NOMO-1 treated with dmso at 0.1 percent for 144 hours (cell line): Measurements from ENCODE around the gene CTSC.

Experiments
- DNase-seq: peaks from one replicate; lab custom pipeline; 2025; ENCODE audit not compliant: unreplicated experiment; lab: John Stamatoyannopoulos, UW

CTSC gene

DNA sequence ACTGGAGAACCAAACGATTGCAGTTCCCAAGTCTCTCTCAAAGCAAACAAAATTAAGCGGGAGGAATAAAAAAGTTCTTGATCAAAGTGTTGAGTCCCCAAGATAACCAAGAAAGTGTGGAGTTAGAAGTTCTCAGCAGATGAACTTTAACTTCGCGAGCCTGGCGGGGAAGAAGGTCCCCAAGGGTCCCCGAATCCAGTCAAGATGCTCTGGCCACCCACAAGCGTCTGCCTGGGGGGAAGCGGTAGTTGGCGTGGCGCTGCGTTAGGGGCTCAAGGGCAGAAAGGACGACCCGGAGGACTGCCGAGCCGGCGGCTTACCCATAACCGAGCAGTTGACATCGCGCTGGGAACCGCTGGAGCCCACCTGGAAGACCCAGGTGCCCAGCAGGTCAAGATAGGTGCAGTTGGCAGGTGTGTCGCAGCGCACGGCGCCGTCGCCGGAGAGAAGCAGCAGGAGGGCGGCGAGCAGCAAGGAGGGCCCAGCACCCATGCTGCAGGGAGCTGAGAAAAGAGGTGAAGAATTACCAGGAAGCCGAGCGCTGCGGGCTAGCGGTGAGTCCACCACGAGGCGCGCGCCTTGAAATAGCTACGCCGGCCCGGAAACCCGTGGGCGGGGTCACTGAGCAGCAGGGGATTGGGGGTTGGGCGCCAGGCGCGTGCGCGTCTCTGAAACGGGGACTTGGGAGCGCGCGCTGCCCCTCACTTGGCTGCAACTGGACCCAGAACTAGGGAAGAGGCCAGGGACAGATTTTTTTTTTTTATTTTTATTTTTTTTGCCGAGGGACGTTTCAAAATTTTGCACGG lies at the start of gene CTSC:
TSS of gene CTSC (minus strand) at position 556 of the 806 bp plus-strand sequence. CDS start at position 492, 64 bp downstream.
- DNase-seq = peak; percentile 82

DNA sequence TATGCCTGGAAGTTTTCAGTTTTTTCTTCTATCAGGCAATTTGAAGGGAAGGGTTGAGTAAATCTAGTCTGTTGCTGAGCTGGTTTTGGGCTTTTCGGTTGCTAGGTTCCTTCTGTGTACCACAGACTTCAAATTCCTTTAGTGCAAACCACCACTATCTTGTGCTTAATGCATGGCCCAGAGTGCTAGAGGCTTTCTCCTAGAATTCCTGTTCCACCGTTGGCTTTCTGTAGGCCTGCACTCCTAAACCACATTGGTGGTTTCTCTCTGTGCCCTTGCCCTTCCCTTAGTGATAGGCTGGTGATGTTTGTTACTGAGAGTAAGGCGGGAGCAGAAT lies 47.1 kb upstream of the CTSC start:
- DNase-seq = no peak

DNA sequence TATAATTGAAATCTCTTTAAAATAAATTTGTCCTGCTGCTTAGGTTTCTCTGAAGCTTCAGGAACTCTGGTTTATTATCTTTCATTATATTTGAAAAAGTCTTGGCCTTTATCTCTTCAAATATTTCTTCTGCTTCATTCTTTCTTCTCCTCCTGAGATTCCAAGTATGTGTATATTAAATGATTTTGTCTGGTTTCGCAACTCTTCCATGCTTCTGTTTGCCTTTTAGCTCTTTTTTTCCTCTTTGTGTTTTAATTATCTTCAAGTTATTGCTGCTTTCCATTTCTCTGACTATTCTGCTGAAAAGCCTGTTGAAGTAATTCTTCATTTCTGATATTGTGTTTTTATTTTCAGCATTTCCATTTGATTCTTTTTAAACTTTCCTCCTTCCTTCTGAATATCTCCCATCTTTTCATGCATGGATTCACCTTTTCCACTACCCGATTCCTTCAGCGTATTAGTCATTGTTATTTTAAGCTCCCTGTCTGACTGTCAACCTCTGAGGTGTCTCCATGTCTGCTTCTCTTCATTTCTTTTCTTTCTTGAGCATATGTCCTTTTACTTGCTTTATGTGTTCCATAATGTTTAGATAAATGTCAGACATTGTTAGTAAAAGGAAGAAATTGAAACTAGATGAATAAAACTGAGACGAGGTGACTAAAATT lies 46.6 kb upstream of the CTSC start:
- no peak for DNase-seq

DNA sequence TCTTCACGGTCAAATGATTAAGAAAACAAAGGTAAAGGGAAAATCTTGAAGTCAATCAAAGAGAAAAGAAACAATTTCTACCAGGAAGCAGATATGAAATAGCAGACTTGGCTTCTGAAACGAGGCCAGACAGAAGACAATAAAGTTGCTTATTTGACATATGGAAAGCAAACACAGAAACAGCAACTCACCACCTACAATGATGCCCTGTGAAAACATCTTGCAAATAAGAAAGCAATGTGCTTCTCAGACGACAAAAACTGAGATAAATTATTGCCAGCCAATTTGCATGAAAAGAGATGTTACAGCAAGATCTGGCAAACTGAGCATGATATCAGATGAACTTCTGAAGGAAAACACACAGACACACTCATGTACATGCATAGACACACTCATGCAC lies 45.9 kb upstream of the CTSC start:
- no peak for DNase-seq

DNA sequence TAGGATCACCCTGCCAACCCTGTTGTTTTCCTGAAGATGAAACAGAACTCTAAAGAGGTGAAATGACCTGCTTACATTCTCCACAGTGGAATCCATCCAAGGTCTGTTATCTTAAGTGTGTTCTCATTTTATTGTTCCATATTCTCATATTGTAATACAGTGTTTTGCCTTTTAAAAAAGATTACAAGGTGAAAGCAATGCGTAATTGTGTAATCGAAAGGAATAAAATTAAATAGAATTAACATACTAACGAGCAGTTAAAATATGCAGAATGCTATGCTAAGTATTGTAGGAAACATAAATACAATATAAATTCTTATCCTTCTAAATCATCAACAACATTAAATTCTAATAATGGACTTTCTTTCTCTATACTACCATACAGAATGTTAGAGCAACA lies 41.6 kb upstream of the CTSC start:
- DNase-seq = no peak

DNA sequence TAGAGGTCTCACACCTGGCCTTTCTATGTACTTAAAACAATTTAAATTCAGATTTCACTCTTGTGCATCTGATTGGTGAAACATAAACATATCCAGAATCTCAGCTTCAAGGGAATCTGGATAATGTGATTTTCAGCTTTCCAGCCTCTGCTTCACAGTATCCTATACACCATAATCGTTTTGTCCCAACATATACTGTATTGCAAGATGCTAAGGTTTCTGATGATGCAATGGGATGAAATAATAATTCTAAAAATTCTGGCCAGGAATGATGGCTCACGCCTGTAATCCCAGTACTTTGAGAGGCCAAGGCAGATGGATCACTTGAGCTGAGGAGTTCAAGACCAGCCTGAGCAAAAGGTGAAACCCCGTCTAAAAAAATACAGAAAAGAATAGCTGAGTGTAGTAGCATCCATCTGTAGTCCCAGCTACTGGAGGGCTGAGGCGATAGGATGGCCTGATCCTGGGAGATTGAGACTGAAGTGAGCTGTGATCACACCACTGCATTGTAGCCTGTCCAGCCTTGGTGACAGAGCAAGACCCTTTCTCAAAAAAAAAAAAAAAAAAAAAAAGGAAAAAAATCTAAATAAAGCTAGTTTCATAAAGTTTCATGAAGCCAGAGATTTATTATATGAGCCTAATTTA lies 41.0 kb upstream of the CTSC start:
- DNase-seq = no peak

DNA sequence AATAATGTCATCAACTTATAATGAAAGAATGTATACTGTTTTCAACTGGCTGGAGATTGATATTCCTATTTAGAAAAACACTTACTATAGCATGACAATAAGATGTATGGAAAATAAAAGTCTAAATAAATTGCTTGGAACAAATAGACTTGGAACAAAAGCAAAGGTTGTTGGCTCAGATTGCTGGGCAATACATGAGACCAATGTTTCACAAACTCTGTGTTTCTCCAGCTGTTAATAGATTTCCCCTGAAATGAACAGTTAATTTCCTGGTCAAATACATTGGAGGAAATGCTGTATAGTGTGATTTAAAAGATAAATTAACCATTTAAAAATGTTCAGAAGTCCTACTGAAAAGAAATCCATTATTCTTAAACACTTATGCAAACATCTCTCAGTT lies 40.1 kb upstream of the CTSC start:
- no peak for DNase-seq

DNA sequence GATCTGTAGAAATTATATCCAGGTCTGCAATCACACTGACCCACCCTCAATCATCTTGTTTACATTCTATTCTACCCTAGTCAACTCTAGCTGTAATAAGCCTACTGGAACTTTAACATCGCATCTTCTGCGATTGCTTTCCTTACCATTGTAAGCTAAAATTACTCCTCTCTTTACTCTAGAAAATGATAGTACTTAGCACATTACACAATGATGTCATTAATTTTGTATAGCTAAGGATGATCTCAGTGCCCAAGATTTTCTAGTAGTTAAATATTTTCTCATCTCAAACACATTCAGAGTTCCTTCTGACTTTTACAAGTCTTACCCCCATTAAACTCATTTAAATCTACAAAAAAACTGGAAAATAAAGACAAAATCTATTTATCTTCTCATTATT lies 39.6 kb upstream of the CTSC start:
- no peak for DNase-seq

DNA sequence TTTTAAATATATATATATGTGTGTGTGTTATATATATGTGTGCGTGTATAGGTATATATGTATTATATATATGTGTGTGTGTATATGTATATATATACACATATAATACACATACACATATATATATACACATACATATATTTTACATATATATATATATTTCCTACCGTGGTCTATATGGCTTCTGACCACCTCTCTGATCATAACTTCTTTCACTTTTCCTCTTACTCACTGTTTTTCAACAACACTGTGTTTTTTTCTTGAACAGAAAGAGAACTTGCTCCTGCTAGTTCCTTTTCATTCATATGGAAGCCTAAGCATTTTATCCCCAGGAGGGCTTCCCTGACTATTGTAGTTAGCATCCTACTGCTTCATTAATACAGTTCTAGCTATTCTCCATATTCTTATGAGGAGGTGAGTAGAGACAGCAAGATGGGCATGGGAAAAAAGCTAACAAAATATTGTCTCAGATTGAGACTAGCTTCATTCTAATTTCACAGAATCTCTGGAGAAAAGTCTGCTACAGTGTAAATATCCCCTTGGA lies 38.5 kb upstream of the CTSC start:
- DNase-seq = no peak

DNA sequence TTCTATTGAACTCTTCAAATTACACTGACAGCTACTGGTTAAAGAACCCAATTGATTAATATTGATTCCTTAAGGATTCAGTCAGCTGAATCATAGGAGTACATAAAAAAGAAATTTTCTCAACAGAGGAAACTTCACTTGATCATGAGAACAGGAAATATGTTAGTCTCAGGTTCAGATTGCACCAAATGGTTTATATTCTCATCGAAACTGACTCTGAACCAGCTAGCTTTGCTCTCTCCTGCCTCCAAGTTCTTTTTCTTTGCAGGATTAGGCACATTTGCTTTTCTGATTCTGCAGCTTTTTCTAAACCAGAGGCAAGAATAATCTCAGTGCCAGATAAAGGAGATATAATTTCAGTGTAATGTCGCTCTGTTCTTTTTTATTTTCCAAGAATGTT lies 33.2 kb upstream of the CTSC start:
- no peak for DNase-seq

DNA sequence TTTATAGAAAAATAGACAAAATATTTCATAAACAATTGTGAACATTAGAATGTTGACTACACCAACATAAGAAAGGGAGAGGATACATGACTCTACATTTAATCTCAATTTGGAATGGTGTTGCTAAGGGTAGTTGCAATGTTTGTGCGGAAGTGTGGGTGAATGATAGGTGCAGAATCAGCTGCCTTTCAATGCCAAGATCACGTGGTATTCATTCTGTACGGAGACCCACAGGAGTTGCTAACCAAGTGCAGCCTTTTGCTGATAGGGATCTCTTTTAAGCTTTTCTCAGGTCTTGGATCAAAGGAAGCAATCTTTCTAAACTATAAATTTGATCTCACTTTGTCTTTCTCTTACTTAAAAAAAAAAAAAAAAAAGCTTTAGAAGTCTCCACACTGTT lies 29.8 kb upstream of the CTSC start:
- no peak for DNase-seq

DNA sequence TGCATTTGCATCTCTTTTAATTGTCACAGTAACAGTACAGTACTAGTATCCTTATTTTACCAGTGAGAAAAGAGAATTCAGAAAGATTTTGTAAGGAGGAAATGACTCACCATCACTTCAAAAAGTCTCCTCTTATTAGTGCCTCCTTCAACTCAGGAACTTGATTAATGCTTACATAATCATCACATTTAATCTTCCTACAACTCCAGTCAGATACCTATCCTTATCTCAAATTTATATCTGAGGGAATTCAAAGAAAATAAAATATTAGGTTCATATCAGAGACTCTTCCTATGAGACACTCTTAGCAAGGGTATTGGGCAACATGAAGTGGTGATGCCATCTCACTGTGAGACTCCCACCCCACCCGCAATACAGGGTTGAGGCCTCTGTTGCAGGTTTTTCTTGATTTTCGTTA lies 26.1 kb upstream of the CTSC start:
- peak; percentile 42 for DNase-seq

DNA sequence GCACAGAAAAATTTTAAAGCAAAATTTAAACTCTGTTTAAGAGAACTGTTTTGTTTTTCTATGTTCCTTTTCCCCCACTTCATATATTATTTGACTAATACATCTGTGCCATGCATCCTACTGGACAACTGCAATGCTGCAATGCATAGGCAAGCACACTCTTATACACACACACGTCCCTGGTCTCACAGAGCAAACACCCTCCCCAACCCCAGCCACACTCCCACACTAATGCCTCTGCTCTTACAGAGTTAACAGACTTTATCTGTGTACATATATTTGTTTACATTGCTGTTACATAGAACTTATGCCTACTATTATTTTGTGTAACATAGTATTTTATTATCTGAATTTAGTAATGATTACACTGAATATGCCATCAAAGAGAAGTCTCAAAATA lies 25.5 kb upstream of the CTSC start:
- DNase-seq = no peak

DNA sequence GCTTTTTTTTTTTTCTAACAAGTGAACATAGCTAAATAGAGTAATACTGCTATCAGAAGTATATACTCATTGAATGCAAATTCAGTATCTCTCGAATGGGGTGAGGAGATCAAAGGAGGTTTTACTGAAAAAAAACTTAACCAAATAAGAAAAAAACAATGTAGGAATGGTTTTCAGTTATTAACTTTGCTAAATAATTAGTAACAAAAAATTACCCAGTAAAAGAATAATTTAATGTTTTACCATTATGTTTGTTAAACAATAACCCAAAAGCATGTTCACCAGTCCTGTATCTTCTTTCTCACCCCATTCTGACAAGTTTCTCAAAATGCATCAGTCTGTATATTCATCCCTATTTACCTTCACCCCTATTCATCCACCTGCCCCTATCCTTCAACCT lies 22.6 kb upstream of the CTSC start:
- DNase-seq = no peak

DNA sequence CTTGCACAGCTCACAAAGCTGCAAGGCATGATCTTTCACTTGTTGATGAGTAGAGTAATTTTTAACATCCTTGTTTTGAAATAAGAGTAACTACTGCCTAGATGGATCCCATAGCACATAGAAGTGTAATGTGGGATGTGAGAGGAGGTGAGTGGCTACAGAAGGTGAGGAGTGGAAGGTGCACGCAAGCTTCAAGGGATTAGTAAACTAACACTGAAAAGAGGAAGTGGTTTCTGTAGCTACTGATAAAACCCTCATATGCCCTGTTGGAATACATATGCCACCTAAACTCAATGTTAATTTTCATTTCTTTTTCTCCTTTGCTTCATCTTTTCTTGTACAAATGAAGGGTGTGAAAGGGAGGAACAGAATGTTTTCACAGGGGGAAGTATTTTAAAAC lies 22.0 kb upstream of the CTSC start:
- peak; percentile 29 for DNase-seq

DNA sequence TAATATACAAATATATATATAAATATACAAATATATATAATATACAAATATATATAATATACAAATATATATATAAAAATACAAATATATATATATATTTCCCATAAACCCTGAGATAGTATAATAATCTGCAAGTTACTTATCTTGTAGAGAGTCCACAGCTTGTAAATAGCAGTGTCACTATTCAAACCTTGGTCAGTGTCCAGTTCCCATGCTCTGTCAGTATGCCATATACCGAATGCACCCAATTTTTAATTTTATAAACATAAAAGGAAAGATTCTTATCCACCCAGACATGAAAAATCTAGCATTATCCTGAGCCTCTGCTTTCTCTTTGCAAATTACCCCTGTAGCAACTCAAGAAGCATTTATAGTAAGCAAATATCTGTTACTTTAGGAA lies 21.6 kb upstream of the CTSC start:
- DNase-seq = no peak

DNA sequence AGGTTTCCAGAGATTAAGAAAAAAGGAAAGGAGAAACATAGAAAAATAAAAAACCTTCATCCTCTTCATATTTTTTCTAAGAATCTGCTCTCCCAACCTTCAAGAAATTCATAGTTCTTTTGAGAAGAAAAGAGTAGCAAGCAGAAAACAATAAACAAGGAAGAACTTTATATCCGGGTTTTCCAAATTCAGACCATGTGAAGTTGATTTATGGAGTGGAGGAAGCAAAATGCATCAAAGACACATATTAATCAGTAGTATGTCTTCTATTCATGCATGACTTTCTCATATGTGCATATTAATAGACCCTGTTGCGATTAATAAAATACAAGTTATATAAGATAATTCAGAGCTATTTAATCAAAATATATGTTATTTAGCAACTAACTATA lies 20.5 kb upstream of the CTSC start:
- no peak for DNase-seq

DNA sequence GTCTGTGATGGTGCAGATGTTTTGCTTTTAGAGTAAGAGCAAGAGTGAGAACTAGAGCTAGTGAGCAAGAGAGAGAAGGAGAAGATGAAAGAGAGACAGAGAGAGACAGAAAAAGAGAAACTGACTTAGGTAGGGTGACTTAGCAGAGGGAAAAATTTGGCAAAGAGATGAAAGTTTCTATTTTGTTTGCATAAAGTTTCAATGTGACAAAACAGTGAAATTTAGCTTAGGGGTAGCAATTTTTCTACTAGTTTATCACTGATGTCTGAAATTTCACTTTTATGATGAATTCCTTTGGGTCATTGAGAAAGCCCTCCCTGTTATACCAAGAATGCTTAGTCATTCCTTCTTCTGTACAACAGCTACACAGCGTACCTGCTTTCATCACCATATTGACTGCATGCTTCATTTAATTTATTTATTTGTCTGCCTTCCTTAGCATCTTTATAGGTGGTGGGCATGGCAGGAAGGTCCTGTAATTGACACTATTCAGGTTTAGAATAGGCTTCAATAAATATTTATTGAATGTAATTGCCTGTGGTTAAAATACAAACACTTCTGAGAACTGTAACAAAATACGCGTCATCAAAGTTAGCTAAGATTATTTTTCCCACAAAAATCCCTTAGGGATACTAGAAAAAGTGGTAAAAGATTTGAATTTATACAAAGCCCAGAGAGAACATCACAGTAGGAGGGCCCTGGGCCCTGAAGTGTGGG lies 19.9 kb upstream of the CTSC start:
- no peak for DNase-seq

DNA sequence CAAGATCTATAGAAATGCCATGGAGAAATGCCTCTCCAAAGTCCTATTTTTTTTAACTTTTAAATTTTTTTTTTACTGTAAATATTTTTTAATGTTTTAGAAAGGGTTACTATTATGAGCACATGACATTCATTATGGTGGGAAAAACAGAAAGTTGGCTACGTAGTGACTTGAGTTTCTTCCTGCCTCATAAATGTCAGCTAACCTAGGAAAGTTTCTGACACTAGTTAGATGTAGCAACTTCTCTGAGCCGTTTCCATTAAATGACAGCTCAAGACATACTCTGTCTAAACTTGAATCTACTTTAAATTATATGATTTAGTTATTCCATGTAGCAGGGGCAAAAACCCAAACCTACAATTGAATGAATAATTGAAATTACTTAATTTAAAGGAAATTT lies 18.4 kb upstream of the CTSC start:
- DNase-seq = no peak

DNA sequence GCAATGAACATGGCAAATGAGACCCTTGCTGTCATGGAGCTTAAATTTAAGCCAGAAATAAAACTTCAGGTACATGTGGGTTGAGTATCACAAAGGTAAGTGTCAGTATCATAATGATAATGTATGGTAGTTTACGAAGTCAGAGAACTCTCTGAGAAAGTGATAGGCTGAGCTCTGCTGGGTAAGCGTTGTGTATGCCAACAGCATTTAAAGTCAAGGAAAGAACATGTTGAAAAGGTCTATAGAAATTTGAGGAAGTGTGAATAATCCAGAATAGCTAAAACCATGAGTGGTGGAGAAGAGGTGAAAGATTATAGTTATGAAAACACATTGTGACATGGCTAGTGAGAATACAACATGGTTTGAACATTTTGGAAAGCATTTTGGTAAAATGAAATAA lies 17.4 kb upstream of the CTSC start:
- peak; percentile 51 for DNase-seq

DNA sequence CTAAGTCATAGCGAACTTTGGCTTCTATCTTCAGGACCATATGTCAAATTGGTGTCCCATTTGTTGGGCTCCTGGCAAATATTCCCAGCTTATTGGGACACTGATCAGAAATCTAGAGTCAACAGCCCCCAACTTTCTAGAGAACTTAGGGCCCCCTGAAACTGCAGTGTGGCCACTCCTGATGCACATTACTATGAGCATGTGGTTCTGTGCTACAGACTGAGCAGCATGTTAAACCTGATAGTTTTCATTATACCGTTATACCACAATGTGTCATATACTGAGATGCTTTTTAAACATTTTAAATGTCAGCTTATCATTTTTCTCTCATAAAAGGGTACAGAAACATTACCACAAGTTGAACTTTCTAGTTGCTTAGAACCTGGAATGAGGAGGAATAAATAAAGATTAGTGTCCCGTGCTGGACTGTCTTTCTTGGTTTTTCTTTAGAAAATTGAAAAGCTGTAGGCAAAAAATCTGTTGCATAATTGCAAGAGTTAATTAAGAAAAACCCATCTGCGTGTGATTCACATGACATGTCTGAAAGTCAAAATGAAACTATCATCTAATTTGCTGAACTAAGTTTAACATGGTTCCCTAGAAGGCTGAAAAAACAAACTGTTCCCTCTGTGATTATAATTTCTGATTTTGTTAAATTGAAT lies 16.4 kb upstream of the CTSC start:
- DNase-seq = no peak
